ENCODE data around the gene RTN4R.
"Not testable (repeated sequence)": the region's sequence is repeated elsewhere in the genome, so short reads cannot be mapped to it uniquely, and the experiment has no call there.

The RTN4R gene

DNA sequence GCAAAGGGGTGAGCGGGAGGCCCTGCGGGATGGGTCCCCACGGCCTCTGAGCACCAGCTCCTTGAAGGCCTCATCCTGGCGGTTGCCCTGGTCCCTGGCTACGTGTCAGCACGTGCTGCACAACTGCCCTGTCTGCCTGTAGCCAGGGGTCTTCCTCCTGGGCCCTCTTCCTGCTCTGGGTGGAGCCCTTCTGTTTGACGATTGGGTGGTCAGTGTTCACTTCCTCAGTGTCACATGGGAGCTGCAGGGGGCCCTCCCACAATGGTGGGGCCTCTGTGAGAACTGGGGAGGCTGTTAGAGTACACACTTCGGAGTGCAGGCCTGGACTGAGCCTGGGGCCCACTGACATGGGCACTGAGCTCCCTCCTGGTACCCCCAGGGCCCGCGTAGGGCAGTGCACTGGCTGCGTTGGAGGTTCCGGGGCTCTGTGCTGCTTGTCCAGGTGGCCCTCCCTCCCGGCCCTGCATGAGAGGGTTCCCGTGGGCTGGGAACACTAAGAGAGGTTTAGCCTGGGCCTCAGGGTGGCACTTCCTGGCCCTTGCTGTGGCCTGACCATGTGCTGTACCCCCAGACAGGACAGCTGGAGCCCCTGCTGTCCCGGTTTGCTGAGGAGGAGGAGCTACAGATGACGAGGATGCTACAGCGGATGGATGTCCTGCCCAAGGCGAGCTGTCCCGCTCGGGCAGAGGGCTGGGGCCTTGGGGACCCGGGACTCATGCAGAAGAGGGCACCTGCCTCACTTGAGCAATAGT, 38.0 kb upstream of the RTN4R start:
- DNase-seq (ENCODE audit: low read depth): no peak

GRCh38 chr22:20305230-20305893, 37.2 kb upstream of the RTN4R start:
- DNase-seq (ENCODE audit: low read depth): not testable (repeated sequence)

DNA sequence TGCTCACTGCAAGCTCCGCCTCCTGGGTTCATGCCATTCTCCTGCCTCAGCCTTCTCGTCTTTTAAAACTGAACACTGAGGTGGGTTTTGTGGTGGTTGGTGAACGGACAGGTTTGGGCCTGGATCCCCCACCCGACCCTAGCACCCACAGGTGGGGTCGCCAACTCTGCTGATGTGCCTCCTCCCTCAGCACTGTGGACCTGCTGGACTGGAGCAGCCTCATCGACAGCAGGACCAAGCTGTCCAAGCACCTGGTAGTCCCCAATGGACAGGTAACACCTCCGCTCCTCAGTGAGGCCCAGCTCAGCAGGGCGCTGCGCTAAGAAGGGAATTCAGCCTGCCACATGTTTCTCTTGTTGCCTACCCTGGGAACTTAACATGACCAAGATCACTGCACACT, 36.5 kb upstream of the RTN4R start:
- DNase-seq (ENCODE audit: low read depth): no peak

- DNase-seq (ENCODE audit: low read depth): not testable (repeated sequence)
Observed at GRCh38 chr22:20303229-20303534, 35.1 kb upstream of the RTN4R start.

- DNase-seq (ENCODE audit: low read depth): no peak
Observed at GRCh38 chr22:20302438-20303228, 34.5 kb upstream of the RTN4R start.

DNA sequence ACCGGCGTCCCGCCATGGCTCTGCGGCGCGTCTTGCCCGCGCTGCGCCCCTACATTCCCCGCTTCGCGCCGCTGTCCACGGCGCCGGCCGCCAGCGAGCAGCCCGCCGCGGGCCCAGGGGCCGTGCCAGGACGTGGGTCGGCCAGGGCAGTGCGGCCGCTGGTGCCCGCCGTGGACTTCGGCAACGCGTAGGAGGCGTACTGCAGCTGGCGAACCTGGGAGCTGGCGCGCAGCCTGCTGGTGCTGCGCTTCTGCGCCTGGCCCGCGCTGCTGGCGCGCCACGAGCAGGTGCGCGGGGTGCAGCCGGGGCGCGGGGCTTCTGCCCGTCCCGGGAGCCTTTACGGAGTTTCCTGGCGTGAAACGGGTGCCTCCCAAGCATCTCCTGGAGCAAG, 31.6 kb upstream of the RTN4R start:
- DNase-seq (ENCODE audit: low read depth): no peak

GRCh38 chr22:20298803-20299745, 31.0 kb upstream of the RTN4R start:
- no peak for DNase-seq (ENCODE audit: low read depth)

DNA sequence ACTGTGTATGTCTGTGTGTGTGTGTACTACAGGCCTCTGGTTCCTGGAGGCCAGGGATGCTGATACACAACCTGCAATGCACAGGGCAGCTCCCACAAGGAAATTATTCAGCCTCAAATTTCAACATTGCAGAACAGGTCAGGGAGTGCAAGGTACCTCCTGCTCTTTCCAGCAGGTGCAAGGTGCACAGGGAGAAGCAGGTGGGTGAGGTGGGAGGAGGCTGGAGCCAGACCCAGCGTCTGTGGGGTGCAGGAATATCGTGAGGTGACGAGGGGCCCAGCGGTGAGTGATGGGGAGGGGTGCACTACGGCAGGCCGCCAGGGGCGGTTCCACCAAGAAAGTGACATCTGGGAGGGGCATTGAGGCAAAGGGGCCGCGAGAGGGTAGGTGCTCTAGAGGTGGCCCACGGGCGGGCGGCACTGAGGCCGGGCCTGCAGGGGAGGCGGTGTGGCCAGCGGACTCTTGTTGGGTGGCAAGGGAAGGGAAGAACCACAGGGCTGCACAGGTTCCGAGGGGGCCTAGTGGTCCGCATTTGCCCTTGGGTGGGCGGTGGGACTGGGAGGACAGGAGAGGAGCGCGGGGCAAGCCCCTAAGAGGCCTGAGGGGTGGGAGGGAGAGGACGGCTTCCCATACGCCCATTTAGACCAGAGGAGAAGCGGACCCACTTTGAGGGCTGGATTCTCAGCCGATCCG, 30.1 kb upstream of the RTN4R start:
- DNase-seq (ENCODE audit: low read depth): no peak

DNA sequence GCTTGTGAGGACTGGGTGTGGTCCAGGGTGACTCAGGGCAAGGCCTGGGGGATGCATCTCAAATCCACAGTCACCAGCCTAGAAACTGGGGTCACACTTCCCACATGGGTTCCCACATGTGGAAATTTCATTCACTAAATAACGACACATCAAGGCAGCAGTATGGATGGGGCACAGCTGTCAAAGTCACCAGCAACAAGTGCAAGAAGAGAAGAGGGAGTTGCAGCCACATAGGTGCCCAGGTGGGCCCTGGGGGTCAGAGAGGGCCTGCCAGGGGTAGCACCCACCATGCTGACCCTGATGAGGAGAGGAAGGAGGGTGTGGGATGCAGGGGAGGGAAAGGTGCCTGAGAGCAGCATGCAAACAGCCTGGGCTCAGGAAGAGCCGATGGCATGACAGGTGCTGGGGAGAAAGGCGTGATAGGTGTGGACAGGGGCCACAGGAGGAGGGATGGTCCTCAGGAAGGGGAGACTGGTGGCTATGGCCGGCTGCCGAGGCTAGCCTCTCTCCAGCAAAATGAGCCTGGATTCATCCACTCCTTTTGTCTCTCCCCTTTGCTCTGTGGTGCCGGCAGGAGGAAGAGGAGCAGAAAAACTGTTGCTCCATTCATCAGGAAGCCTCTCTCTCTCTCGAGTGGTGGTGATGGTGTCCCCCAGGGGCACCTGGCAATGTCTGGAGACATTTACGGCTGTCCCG, 29.4 kb upstream of the RTN4R start:
- DNase-seq (ENCODE audit: low read depth): no peak

DNA sequence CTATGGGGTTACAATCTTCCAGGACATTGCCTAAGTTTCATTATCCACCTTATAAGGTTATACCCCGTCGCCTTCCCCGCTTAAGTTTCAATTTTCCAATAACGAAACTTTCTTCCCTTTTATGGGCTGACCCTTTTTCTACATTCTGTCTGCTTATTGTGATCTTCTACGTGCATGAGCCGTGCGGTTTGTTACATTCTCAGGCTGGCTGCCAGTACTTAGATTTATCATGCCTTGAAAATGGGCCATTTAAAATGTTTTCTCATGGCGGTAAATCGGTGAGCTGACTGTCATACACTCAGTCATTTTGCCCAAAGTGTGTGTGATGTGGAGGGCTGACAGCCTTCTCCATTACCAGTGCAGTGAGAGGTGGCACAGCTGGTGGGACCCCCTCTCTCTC, 28.5 kb upstream of the RTN4R start:
- DNase-seq (ENCODE audit: low read depth): no peak

DNA sequence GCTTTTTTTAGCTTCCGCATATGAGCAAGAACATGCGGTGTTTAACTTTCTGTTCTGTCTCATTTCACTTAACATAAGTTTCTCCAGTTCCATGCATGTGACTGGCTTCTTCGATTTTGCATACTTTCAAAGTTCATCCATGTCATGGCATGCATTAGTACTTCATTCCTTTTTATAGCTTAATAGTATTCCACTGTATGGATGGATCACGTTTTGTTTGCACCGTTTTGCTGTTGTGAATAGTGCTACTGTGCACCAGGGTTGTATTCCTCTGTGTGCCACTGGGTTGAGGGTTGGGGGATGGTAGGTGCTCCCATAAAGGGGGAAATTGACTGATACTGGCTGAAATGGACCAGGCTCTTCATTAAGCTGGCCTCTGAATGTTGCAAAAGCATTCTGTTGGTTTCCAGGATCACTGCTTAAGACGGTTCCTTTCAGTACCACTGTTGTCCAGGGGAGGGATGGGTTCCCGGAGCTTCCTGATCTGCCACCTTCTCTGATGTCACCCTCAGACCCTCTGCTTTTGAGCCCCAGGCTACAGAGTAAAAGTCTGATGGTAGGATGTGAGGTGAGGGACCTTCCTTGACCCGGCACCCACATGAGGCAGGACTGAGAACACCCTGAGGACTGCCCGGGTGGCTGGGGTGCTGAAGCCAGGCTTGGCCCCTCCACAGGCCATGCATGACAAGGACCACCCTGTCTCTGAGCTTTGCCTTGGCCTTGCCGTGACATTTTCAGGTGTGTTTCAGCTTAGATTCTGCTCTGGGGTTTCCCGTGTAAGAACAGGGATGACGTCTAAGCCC, 27.3 kb upstream of the RTN4R start:
- no peak for DNase-seq (ENCODE audit: low read depth)

DNA sequence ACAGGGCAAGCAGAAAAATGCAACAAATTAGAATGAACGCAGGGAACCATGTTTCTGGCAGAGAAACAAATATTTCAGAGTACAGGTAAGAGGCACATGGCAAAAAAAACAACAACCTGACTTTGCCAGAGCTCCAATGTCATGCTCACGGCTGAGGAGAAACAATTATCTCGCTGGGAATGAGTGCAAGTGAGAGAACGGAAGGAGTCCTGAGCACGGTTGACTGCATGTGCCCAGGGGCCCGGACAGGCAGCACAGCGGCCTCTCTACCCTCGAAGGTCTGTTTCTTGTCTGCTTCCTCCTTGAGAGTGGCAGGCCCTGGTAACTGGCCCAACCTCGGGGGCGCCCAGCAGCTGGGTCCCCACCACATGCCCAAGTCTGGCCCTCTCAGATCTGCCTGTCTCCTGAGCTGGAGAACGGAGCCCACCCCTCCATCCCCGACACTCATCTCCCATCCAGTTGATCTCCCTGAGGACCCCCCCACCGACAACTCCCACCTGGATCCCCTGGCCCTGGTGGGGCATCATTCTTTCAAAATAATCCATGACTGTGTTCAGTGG, 24.6 kb upstream of the RTN4R start:
- DNase-seq (ENCODE audit: low read depth): no peak

GRCh38 chr22:20292108-20292507, 24.0 kb upstream of the RTN4R start:
- no peak for DNase-seq (ENCODE audit: low read depth)

- DNase-seq (ENCODE audit: low read depth): no peak
Observed at GRCh38 chr22:20291604-20292063, 23.5 kb upstream of the RTN4R start.

GRCh38 chr22:20291249-20291586, 23.1 kb upstream of the RTN4R start:
- no peak for DNase-seq (ENCODE audit: low read depth)

GRCh38 chr22:20290578-20291248, 22.6 kb upstream of the RTN4R start:
- DNase-seq (ENCODE audit: low read depth): no peak

DNA sequence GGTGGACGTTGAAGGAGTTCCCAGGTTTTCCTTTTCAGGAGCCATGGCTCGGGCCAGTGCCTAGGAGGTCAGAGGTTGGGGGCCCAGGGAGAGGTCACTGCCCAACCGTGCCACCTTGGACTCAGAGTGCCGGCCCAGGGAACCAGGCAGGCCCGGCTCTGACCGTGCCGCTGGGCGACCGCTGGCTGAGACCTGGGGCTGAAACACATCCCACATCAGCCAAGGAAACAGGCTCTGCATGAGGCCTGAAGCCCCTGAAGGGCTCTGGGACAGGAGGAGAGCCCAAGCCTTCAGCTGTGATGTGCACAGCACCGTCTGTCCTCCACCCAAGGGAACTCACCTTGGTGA, 21.9 kb upstream of the RTN4R start:
- no peak for DNase-seq (ENCODE audit: low read depth)

DNA sequence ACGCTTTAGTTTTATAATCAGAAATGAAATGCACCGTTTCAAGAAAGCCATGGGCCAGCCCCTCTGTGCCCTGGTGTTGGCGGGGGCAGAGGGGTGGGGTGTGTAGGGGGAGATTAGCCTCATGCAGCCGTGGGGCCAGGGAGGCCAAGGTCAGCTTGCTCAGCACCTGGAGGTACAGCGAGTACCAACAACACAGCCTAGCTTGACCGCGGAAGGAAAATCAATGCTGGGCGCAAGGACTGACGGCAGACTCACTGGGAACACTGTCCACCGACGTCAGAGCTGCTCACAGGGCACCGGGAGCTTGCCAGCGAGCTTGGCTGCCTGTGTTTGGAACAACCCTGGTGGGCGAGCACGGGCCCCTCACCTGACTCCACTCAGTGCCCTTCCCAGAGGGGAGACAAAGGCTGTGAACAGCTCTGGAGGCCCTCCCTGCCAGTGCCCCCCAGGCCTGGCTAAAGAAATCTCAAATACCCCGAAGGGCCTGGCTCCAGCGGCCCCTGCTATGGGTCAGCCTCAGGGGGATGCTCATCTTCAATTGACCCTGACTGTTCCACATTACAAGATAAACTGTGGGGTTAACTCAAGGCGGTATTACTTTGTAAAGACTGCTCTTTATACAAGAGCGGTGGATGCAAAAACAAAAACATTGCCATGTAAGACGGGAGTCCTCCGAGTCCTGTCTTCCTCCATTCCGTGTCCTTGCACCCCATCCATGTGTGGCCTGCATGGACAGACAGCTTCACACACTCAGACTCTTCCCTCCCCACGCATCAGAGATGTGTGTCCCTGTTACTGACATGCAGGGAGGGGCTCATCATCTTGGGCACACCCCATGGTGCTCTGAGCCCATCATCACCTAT, 21.3 kb upstream of the RTN4R start:
- not testable (repeated sequence) for DNase-seq (ENCODE audit: low read depth)

Data from HS-27A (cell line).